GM12878 (cell line): ENCODE data around the gene ZNF804A. TPM values are rescaled to one million over a fixed set of nuclear protein-coding genes. Genes with fewer than 3 reads are reported as not detected.

ENCODE experiments used
- ATAC-seq: fragments of 200-7000 bp; cut with Tn5 transposase; 3 replicates; pipeline ENCODE4 v1.9.1; 2020; ENCODE audit warnings: mild to moderate bottlenecking, moderate library complexity
- BruUV-seq: library from RNA; stranded (reverse); fragments of 400-500 nt; replicated peaks from 2 replicates; lab custom pipeline; 2021; lab: Mats Ljungman, UMichigan
- CTCF ChIA-PET: fragments of 300-600 bp; sonication (Branson Sonifier 250); formaldehyde crosslinking; extraction: SDS; loops from one replicate; lab custom pipeline; 2021; ENCODE audit warnings: inconsistent platforms; lab: Yijun Ruan, JAX
- POLR2A ChIA-PET: fragments of 350-600 bp; formaldehyde crosslinking; extraction: SDS; loops from one replicate; lab custom pipeline; 2021; ENCODE audit warnings: inconsistent platforms; lab: Charles Lee
- RAD21 ChIA-PET: fragments of 300-600 bp; sonication (Branson Sonifier 250); formaldehyde crosslinking; loops from one replicate; lab custom pipeline; 2023; ENCODE audit warnings: antibody characterized with exemption; ENCODE audit not compliant: unreplicated experiment; lab: Charles Lee
- SMC1A ChIA-PET: fragments of 300-600 bp; sonication (Branson Sonifier 250); formaldehyde crosslinking; loops from one replicate; lab custom pipeline; 2023; ENCODE audit not compliant: unreplicated experiment, uncharacterized antibody; lab: Charles Lee
- DNase-seq: peaks from one replicate; pipeline ENCODE4 v3.0.0-alpha.2; 2011; ENCODE audit warnings: low read depth, low spot score
- FAIRE-seq: peaks from 3 replicates; lab custom pipeline; 2011; peaks lifted over from hg19 to GRCh38; lab: Jason Lieb, UNC
- H2AFZ ChIP-seq: 2 replicates; pipeline ENCODE4 v1.6.0; 2011; ENCODE audit warnings: low read depth, low read length, control low read depth; ENCODE audit not compliant: control insufficient read depth
- H3K27ac ChIP-seq: 2 replicates; pipeline ENCODE4 v1.5.1; 2011; ENCODE audit warnings: control low read depth; ENCODE audit not compliant: control insufficient read depth, insufficient read depth
- H3K27me3 ChIP-seq, 2 experiments: replicated peaks in 1 of 2; 2 replicates each; pipeline versions ENCODE4 v1.6.0 to v1.6.1; 2011; ENCODE audit warnings: low read length in 1 of 2; ENCODE audit not compliant: control insufficient read depth in 2 of 2, insufficient read depth in 2 of 2
- H3K36me3 ChIP-seq, 2 experiments: 2 replicates each; pipeline ENCODE4 v1.5.1; 2011; ENCODE audit warnings: low read length in 1 of 2; ENCODE audit not compliant: control insufficient read depth in 2 of 2, insufficient read depth in 2 of 2
- H3K4me1 ChIP-seq: 2 replicates; pipeline ENCODE4 v1.6.1; 2011; ENCODE audit warnings: mild to moderate bottlenecking, low read length, moderate library complexity, mixed read lengths; ENCODE audit not compliant: control insufficient read depth, insufficient read depth
- H3K4me2 ChIP-seq: 2 replicates; pipeline ENCODE4 v1.6.0; 2011; ENCODE audit warnings: control low read depth; ENCODE audit not compliant: control insufficient read depth, insufficient read depth
- H3K4me3 ChIP-seq: fragments of 200-600 bp; sonication (generic); 2 replicates; pipeline ENCODE4 v1.5.1; 2016
- H3K79me2 ChIP-seq: 2 replicates; pipeline ENCODE4 v1.6.0; 2011; ENCODE audit warnings: low read length; ENCODE audit not compliant: control insufficient read depth, insufficient read depth
- H3K9ac ChIP-seq: 2 replicates; pipeline ENCODE4 v1.8.0; 2011; ENCODE audit warnings: low read length, control low read depth, mixed read lengths; ENCODE audit not compliant: control insufficient read depth, insufficient read depth
- H3K9me3 ChIP-seq: replicated peaks from 3 replicates; pipeline ENCODE4 v1.5.1; 2011; ENCODE audit warnings: mild to moderate bottlenecking, low read length; ENCODE audit not compliant: control insufficient read depth, insufficient read depth
- H4K20me1 ChIP-seq: 2 replicates; pipeline ENCODE4 v1.6.0; 2011; ENCODE audit not compliant: control insufficient read depth, insufficient read depth
- BMI1 ChIP-seq: fragments of 450-650 bp; IDR thresholded peaks from 2 replicates; pipeline ENCODE4 v1.6.1; 2016; ENCODE audit warnings: mild to moderate bottlenecking, moderate library complexity, borderline replicate concordance
- SUZ12 ChIP-seq: fragments of 200-600 bp; sonication (generic); IDR thresholded peaks from one replicate; pipeline ENCODE4 v1.6.1; 2018; ENCODE audit warnings: antibody characterized with exemption, mild to moderate bottlenecking; ENCODE audit not compliant: unreplicated experiment
- USF1 ChIP-seq: IDR thresholded peaks from 2 replicates; pipeline ENCODE4 v1.6.1; 2011; ENCODE audit warnings: borderline replicate concordance, low read depth, mild to moderate bottlenecking, moderate library complexity, mixed read lengths, low read length; ENCODE audit not compliant: insufficient read depth; ENCODE audit errors: extremely low read length
- WGBS: methylation state at CpG from one replicate; pipeline ENCODE4 v1.1.6; 2016; ENCODE audit warnings: low lambda C conversion rate; ENCODE audit not compliant: insufficient replicate concordance, insufficient coverage; ENCODE audit errors: missing lambda C conversion rate; 5-methylcytosine and 5-hydroxymethylcytosine counted together
- in situ Hi-C: fragments of 300-500 bp; cut with MboI; formaldehyde crosslinking; loops from 9 replicates; pipeline ENCODE4 v1.14.3; 2018; ENCODE audit warnings: mixed read lengths
- intact Hi-C: fragments of 100-400 bp; cut with micrococcal nuclease; formaldehyde crosslinking; loops from one replicate; pipeline ENCODE4 v1.14.2; 2022; ENCODE audit not compliant: unreplicated experiment
- polyA plus RNA-seq, 11 experiments: library from polyadenylated mRNA; depleted of rRNA in 4 of 11; unstranded in 6 of 11; stranded (reverse) in 5 of 11; fragments of >200 nt; fragmentation: Nextera tagmentation in 4 of 11; fragmentation: Illumina TruSeq in 1 of 11; extraction: Ambion mirVana in 4 of 11; extraction: Trizol in 1 of 11; gene quantifications; 1 replicate in 1 of 11; 2 replicates in 10 of 11; pipeline versions ENCODE4 v1.2.1 to v1.2.3, GENCODE V29; 2011 to 2016; ENCODE audit warnings: inconsistent platforms in 2 of 11, missing spikeins in 2 of 11, low read depth in 1 of 11
- total RNA-seq, 4 experiments: library from RNA; depleted of rRNA in 3 of 4; stranded (reverse); fragments of >200 nt in 3 of 4; fragmentation: Illumina TruSeq in 1 of 4; extraction: Trizol in 1 of 4; gene quantifications; 2 replicates each; pipeline versions ENCODE4 v1.2.1 to v1.2.3, GENCODE V29; 2013 to 2021
- TF ChIP-seq, protein P1 (sequence below): fragments of 450-650 bp; IDR thresholded peaks from 2 replicates; pipeline ENCODE4 v1.6.1; 2017; ENCODE audit warnings: low read depth, mild to moderate bottlenecking, moderate library complexity
- TF ChIP-seq, protein P2 (sequence below): IDR thresholded peaks from 2 replicates; pipeline ENCODE4 v1.6.1; 2012; ENCODE audit warnings: low read depth, low read length, improper control_type of control experiment

ZNF804A gene
- total and polyA plus RNA-seq, 10 of the 15 experiments (the other 5 are each of a cell fraction or from before 2014, with no cell fraction given), result 0.19 to 2.3 (median 1.4) TPM

DNA sequence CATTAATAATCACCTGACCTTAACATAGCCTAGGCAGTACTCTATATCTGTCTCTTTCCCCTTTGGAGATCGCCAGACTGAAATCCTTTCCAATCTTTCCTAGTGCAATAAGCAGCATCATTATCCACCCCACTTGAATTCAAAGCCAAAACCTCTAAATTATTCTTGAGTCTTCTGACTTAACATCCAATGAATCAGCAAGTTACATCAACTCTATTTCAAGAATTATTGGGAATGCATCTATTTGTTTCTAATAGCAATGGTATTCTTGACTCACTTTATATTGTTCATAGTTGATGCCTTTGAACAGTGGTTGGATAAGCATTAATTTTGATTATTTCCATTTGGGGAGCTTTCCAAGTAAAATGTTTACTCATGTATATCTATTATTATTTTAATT is 144.8 kb downstream of the ZNF804A start (continued):
- TF ChIP-seq, protein P1, sequence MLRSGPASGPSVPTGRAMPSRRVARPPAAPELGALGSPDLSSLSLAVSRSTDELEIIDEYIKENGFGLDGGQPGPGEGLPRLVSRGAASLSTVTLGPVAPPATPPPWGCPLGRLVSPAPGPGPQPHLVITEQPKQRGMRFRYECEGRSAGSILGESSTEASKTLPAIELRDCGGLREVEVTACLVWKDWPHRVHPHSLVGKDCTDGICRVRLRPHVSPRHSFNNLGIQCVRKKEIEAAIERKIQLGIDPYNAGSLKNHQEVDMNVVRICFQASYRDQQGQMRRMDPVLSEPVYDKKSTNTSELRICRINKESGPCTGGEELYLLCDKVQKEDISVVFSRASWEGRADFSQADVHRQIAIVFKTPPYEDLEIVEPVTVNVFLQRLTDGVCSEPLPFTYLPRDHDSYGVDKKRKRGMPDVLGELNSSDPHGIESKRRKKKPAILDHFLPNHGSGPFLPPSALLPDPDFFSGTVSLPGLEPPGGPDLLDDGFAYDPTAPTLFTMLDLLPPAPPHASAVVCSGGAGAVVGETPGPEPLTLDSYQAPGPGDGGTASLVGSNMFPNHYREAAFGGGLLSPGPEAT, result no peak

DNA sequence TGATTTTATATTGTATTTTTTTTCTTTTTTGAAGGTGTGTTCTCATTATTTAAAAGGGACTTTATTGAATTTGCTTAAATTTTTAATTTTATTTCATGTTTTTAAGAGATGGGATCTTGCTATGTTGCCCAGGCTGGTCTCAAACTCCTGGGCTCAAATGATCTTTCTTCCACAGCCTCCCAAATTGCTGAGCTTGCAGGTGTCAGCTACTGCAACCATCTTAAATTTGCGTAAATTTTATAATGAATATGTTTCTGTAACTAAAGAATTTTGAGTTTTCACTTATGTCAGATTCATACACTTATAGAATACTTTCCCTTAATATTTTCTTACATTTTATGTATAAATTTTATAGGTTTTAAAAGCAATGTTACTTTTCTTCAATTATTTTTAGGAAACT is 157.8 kb downstream of the ZNF804A start:
- Histone ChIP-seq H3K27ac (no peak overlapping the region), H3K27me3 (no peaks in the 10 kb centered on the region), H3K4me3 (no peak overlapping the region), H2AFZ (no peak overlapping the region), H3K79me2 (no peaks in the 10 kb centered on the region), H3K9me3 (no peaks in the 10 kb centered on the region), H3K4me1 (no peaks in the 10 kb centered on the region), H3K4me2 (no peak overlapping the region), H4K20me1 (no peaks in the 10 kb centered on the region), H3K9ac (no peak overlapping the region), H3K36me3 (no peaks in the 10 kb centered on the region)
- no peak for FAIRE-seq
- ChIA-PET POLR2A (no interaction called here), CTCF (no interaction called here), RAD21 (no interaction called here), SMC1A (no interaction called here)
- ATAC-seq, result no peak
- in situ Hi-C loops, result no loop called here
- no TSS peak for BruUV-seq
- TF ChIP-seq, protein P2, sequence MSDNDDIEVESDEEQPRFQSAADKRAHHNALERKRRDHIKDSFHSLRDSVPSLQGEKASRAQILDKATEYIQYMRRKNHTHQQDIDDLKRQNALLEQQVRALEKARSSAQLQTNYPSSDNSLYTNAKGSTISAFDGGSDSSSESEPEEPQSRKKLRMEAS, result no peak
- TF ChIP-seq SUZ12 (no peak), BMI1 (no peak), USF1 (no peak)
- no peak for DNase-seq
- intact Hi-C loops, result no loop called here
- WGBS, result 15% methylated on average over 1 of the region's 1 CpG
